Measurements from ENCODE around the gene RABGAP1L. TPM values are rescaled to one million over a fixed set of nuclear protein-coding genes. Genes with fewer than 3 reads are reported as not detected.

RABGAP1L gene
- total RNA-seq, 1 experiment from 2014 or later: 57.4 TPM

- Histone ChIP-seq H3K4me3 (no peak overlapping the region), H3K9me3 (ENCODE audit: insufficient read depth, low read depth) (no peaks in the 10 kb centered on the region), H3K27me3 (ENCODE audit: insufficient read depth, low read depth) (no peaks in the 10 kb centered on the region), H4K20me1 (ENCODE audit: insufficient read depth) (no peaks in the 10 kb centered on the region), H3K9me2 (ENCODE audit: insufficient read depth) (no peaks in the 10 kb centered on the region), H3K79me2 (ENCODE audit: low read depth) (no peaks in the 10 kb centered on the region), H2AFZ (no peak overlapping the region), H3K4me1 (replicated peaks; ENCODE audit: insufficient read depth) (no peaks in the 10 kb centered on the region), H3K4me2 (no peak overlapping the region), H3F3A (ENCODE audit: insufficient read depth, low read depth) (no peaks in the 10 kb centered on the region), H3K36me3 (ENCODE audit: low read depth) (no peaks in the 10 kb centered on the region), H3K27ac (no peak overlapping the region)
- DNase-seq: no peak
- BruUV-seq (replicated peaks): no TSS peak
- POLR2A ChIA-PET (ENCODE audit: unreplicated experiment): no interaction called here
- CTCF ChIA-PET: interaction anchor here (1.2 kb wide), 1 partner anchor 462 kb away, joined by 3 read pairs; no protein-coding TSS in a partner anchor
- intact Hi-C loops (cut with micrococcal nuclease; ENCODE audit: unreplicated experiment): no loop called here
- no peak for TF ChIP-seq EZH2 (IDR thresholded peaks at IDR 0.05; ENCODE audit: low read depth)
- TF ChIP-seq, protein P1, sequence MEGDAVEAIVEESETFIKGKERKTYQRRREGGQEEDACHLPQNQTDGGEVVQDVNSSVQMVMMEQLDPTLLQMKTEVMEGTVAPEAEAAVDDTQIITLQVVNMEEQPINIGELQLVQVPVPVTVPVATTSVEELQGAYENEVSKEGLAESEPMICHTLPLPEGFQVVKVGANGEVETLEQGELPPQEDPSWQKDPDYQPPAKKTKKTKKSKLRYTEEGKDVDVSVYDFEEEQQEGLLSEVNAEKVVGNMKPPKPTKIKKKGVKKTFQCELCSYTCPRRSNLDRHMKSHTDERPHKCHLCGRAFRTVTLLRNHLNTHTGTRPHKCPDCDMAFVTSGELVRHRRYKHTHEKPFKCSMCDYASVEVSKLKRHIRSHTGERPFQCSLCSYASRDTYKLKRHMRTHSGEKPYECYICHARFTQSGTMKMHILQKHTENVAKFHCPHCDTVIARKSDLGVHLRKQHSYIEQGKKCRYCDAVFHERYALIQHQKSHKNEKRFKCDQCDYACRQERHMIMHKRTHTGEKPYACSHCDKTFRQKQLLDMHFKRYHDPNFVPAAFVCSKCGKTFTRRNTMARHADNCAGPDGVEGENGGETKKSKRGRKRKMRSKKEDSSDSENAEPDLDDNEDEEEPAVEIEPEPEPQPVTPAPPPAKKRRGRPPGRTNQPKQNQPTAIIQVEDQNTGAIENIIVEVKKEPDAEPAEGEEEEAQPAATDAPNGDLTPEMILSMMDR (conservative IDR thresholded peaks at IDR 0.05): no peak
Measured at GRCh38 chr1:174724219-174724618, 564.9 kb downstream of the RABGAP1L start.

DNA sequence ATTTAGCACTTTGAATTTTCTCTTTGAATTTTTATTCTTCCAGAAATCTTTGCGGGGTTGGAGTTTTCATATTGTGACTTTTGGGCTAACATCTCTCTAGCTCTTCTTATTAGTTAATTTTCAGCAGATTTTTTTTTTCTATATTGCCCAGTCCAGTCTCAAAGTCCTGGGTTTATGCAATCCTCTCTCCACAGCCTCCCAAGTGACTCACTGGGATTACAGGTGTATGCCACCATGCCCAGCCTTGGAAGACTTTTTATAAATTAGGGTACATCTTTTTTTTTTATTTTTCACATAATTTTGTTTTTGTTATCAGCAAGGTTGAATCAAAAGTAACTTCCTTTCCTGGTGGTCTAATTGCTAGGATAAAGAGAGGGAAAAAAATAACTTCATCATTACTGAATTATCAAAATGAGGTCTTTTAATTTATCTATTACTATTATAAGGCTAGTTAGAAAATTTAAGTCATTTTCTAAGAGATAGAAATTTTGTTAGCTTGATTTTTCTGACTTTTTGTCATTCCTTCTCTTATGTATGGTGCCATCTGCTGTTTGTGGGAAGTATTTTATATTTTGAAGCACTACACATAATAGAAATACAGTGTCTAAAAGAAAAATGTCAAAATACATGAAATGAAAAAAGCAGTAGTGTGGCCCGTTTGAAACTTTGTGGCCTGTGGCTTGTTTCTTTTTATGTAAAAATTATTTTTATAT is 567.0 kb downstream of the RABGAP1L start:
- intact Hi-C loops (cut with micrococcal nuclease; ENCODE audit: unreplicated experiment): no loop called here
- no peaks in the 10 kb centered on the region for H3F3A ChIP-seq (ENCODE audit: insufficient read depth, low read depth)
- no peak overlapping the region for H3K4me2 ChIP-seq
- H3K4me3 ChIP-seq: no peak overlapping the region
- no peak overlapping the region for H3K27ac ChIP-seq
- H2AFZ ChIP-seq: no peak overlapping the region
- H3K79me2 ChIP-seq (ENCODE audit: low read depth): no peaks in the 10 kb centered on the region
- no peak for DNase-seq
- H3K36me3 ChIP-seq (ENCODE audit: low read depth): no peaks in the 10 kb centered on the region
- ChIA-PET CTCF (interaction anchor here (0.6 to 1.0 kb wide), 3 partner anchors 13 to 468 kb away, joined by 3 to 23 read pairs (median 4); no protein-coding TSS in a partner anchor), POLR2A (ENCODE audit: unreplicated experiment) (no interaction called here)
- H3K27me3 ChIP-seq (ENCODE audit: insufficient read depth, low read depth): no peaks in the 10 kb centered on the region
- TF ChIP-seq, protein P1 (conservative IDR thresholded peaks at IDR 0.05): peak; percentile 77
- no peak for TF ChIP-seq EZH2 (IDR thresholded peaks at IDR 0.05; ENCODE audit: low read depth)
- no TSS peak for BruUV-seq (replicated peaks)
- no peaks in the 10 kb centered on the region for H3K4me1 ChIP-seq (replicated peaks; ENCODE audit: insufficient read depth)
- H4K20me1 ChIP-seq (ENCODE audit: insufficient read depth): no peaks in the 10 kb centered on the region
- H3K9me3 ChIP-seq (ENCODE audit: insufficient read depth, low read depth): no peaks in the 10 kb centered on the region
- no peaks in the 10 kb centered on the region for H3K9me2 ChIP-seq (ENCODE audit: insufficient read depth)

- Histone ChIP-seq H3K36me3 (ENCODE audit: low read depth) (no peaks in the 10 kb centered on the region), H3F3A (ENCODE audit: insufficient read depth, low read depth) (no peaks in the 10 kb centered on the region), H3K4me1 (replicated peaks; ENCODE audit: insufficient read depth) (no peaks in the 10 kb centered on the region), H2AFZ (no peak overlapping the region), H3K9me2 (ENCODE audit: insufficient read depth) (no peaks in the 10 kb centered on the region), H3K79me2 (ENCODE audit: low read depth) (no peaks in the 10 kb centered on the region), H3K27ac (no peak overlapping the region), H3K9me3 (ENCODE audit: insufficient read depth, low read depth) (no peaks in the 10 kb centered on the region), H3K27me3 (ENCODE audit: insufficient read depth, low read depth) (no peaks in the 10 kb centered on the region), H3K4me3 (no peak overlapping the region), H3K4me2 (no peak overlapping the region), H4K20me1 (ENCODE audit: insufficient read depth) (no peaks in the 10 kb centered on the region)
- intact Hi-C loops (cut with micrococcal nuclease; ENCODE audit: unreplicated experiment): loop anchor here (1.0 kb wide), 1 partner anchor 465 kb away; no protein-coding TSS in a partner anchor
- DNase-seq: no peak
- TF ChIP-seq EZH2 (IDR thresholded peaks at IDR 0.05; ENCODE audit: low read depth): no peak
- TF ChIP-seq, protein P1 (conservative IDR thresholded peaks at IDR 0.05): no peak; the same call in 1 of the 2 replicates
- POLR2A ChIA-PET (ENCODE audit: unreplicated experiment): no interaction called here
- BruUV-seq (replicated peaks): no TSS peak
- CTCF ChIA-PET: interaction anchor here (1.0 kb wide), 1 partner anchor 464 kb away, joined by 23 read pairs; no protein-coding TSS in a partner anchor
Measured at GRCh38 chr1:174726880-174727585, 567.7 kb downstream of the RABGAP1L start.
